Panc1 (cell line): ENCODE results near the gene ARL9. TPM values are rescaled to one million over a fixed set of nuclear protein-coding genes. Genes with fewer than 3 reads are reported as not detected.

Experiments used
- ATAC-seq: fragments of 200-7000 bp; cut with Tn5 transposase; 2 replicates; pipeline ENCODE4 v1.9.1; 2020; ENCODE audit warnings: mild to moderate bottlenecking, moderate library complexity
- BruUV-seq: library from RNA; stranded (reverse); fragments of 400-500 nt; replicated peaks from 2 replicates; lab custom pipeline; 2021; lab: Mats Ljungman, UMichigan
- CTCF ChIA-PET: fragments of 300-600 bp; sonication (Branson Sonifier 250); formaldehyde crosslinking; loops from one replicate; lab custom pipeline; 2022; ENCODE audit warnings: antibody characterized with exemption; lab: Charles Lee
- POLR2A ChIA-PET: fragments of 300-600 bp; sonication (Branson Sonifier 250); formaldehyde crosslinking; loops from one replicate; lab custom pipeline; 2022; ENCODE audit warnings: antibody characterized with exemption; lab: Charles Lee
- DNase-seq: peaks from one replicate; pipeline ENCODE4 v3.0.0-alpha.2; 2010; ENCODE audit warnings: low read depth, low spot score
- H3K27ac ChIP-seq: 2 replicates; pipeline ENCODE4 v1.5.1; 2011; ENCODE audit warnings: mild to moderate bottlenecking, low read length, inconsistent platforms
- H3K27me3 ChIP-seq: fragments of 200-500 bp; sonication (Bioruptor generic); 2 replicates; pipeline ENCODE4 v1.6.0; 2014; ENCODE audit warnings: low read length, inconsistent platforms; ENCODE audit not compliant: control insufficient read depth, insufficient read depth
- H3K36me3 ChIP-seq: fragments of 200-500 bp; sonication (Bioruptor generic); 2 replicates; pipeline ENCODE4 v1.5.1; 2014; ENCODE audit warnings: inconsistent platforms, mild to moderate bottlenecking, low read length, moderate library complexity; ENCODE audit not compliant: control insufficient read depth, insufficient read depth
- H3K4me1 ChIP-seq: 2 replicates; pipeline ENCODE4 v1.5.1; 2011; ENCODE audit warnings: inconsistent platforms, mild to moderate bottlenecking, low read length, moderate library complexity; ENCODE audit not compliant: control insufficient read depth, insufficient read depth
- H3K4me3 ChIP-seq, 2 experiments: 2 replicates each; pipeline ENCODE4 v1.5.1; 2011 to 2012; ENCODE audit warnings: low read depth in 2 of 2, low read length in 2 of 2, mild to moderate bottlenecking in 2 of 2, inconsistent platforms in 1 of 2, moderate library complexity in 1 of 2
- H3K9me3 ChIP-seq: fragments of 200-500 bp; sonication (Bioruptor generic); 2 replicates; pipeline ENCODE4 v1.5.1; 2014; ENCODE audit warnings: low read depth, mild to moderate bottlenecking, inconsistent platforms, low read length, moderate library complexity; ENCODE audit not compliant: control insufficient read depth, insufficient read depth
- POLR2AphosphoS5 ChIP-seq: IDR thresholded peaks from 2 replicates; pipeline ENCODE4 v1.6.1; 2012; ENCODE audit warnings: mild to moderate bottlenecking, low read depth, low read length, moderate library complexity
- REST ChIP-seq, 2 experiments: IDR thresholded peaks; 2 replicates each; pipeline ENCODE4 v1.6.1; 2011 to 2012; ENCODE audit warnings: low read depth in 2 of 2, control low read depth in 1 of 2, low read length in 1 of 2, mild to moderate bottlenecking in 1 of 2, moderate library complexity in 1 of 2; ENCODE audit not compliant: insufficient read depth in 1 of 2
- SIN3A ChIP-seq: IDR thresholded peaks from 2 replicates; pipeline ENCODE4 v1.6.1; 2012; ENCODE audit warnings: low read depth, mild to moderate bottlenecking, low read length, moderate library complexity, borderline replicate concordance; ENCODE audit not compliant: insufficient read depth
- TCF7L2 ChIP-seq: IDR thresholded peaks from 2 replicates; pipeline ENCODE4 v1.6.1; 2011; ENCODE audit warnings: mild to moderate bottlenecking, low read depth, low read length, inconsistent platforms
- in situ Hi-C: cut with HindIII; loops from 2 replicates; pipeline ENCODE4 v1.10.0; 2016; ENCODE audit warnings: low sequenced_read_pairs, low pct_unique_long_range_greater_than_20kb
- intact Hi-C: fragments of 100-400 bp; cut with micrococcal nuclease; formaldehyde crosslinking; loops from one replicate; pipeline ENCODE4 v1.10.0; 2022; ENCODE audit not compliant: unreplicated experiment
- total RNA-seq: library from RNA; stranded (reverse); gene quantifications from one replicate; pipeline ENCODE4 v1.2.1, GENCODE V29; 2021; ENCODE audit not compliant: unreplicated experiment
- TF ChIP-seq, protein P1 (sequence below): fragments of 450-650 bp; IDR thresholded peaks from 2 replicates; pipeline ENCODE4 v1.5.1; 2017; ENCODE audit warnings: mild to moderate bottlenecking

ARL9 gene
- total RNA-seq, 1 experiment from 2014 or later = 0.41 TPM

DNA sequence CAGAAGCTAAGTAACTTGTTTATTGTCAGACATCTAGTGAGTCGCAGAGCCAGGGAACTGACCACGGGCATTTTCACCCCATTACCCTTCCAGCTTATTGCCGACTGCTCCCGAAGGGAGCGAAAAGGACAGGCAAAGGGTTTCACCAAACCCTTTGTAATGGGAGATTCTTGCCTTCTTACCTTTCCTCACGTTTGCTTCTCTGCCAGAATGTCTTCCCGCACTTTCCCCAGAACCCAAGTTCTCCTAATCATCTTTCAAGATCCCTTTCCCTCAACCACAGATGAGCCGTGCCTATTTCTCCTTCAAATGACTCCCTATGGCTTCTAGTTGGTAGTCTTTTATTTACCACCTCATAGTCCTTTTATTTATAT, 38.7 kb upstream of the ARL9 start:
- no TSS peak for BruUV-seq
- Histone ChIP-seq H3K36me3 (peaks cover 27% of the 10 kb centered on the region), H3K27me3 (no peaks in the 10 kb centered on the region), H3K4me3 (peak overlapping the region; percentile 98 to 100), H3K27ac (peak overlapping the region; percentile 98), H3K9me3 (no peaks in the 10 kb centered on the region), H3K4me1 (peaks cover 15% of the 10 kb centered on the region; the same call in 1 of the 2 replicates)
- ChIA-PET POLR2A (interaction anchor here (0.5 to 0.6 kb wide), 2 partner anchors 15 to 31 kb away, joined by 4 to 9 read pairs; partner anchors contain the start of gene PAICS), CTCF (no interaction called here)
- DNase-seq = no peak
- in situ Hi-C loops (no loop called here), intact Hi-C loops (no loop called here)
- ATAC-seq = no peak
- TF ChIP-seq SIN3A = no peak
- TF ChIP-seq, protein P1, sequence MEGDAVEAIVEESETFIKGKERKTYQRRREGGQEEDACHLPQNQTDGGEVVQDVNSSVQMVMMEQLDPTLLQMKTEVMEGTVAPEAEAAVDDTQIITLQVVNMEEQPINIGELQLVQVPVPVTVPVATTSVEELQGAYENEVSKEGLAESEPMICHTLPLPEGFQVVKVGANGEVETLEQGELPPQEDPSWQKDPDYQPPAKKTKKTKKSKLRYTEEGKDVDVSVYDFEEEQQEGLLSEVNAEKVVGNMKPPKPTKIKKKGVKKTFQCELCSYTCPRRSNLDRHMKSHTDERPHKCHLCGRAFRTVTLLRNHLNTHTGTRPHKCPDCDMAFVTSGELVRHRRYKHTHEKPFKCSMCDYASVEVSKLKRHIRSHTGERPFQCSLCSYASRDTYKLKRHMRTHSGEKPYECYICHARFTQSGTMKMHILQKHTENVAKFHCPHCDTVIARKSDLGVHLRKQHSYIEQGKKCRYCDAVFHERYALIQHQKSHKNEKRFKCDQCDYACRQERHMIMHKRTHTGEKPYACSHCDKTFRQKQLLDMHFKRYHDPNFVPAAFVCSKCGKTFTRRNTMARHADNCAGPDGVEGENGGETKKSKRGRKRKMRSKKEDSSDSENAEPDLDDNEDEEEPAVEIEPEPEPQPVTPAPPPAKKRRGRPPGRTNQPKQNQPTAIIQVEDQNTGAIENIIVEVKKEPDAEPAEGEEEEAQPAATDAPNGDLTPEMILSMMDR = no peak

DNA sequence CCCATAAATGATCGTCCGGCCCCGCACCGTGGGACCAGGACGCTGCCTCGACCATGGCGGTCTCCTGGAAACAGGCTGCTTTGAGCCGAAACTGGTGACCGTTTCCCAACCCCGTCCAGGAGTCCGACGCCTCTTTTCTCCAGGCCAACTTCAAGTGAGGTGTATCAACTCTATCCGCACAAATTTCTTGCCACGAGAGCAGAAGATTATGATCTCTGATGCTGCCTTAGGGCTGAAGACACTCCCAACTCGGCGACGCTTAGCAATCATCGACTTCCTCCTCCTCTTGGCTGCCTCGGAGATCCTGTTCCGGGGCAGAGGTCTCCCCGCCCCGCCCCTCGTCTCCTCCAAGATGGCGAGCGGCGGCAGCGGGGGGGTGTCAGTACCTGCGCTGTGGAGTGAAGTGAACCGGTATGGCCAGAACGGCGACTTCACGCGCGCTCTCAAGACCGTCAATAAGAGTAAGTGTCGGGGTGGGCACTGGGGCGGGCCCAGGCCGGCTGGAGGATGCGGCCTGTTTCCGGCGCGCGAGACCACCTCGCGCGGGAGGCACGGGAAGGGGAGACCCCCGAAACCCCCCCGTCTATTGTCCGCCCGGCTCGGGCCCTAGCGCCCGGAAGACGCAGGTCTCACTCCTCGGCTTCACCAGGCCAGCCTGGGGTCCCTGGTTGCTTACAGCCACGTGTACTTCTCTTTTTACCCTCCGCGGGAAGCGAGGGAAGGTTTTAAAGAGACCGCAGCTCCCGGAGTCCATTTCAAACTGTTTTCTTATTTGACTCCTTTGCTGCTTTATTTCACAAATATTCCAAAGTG, 38.1 kb upstream of the ARL9 start, which contains the start of gene SRP72:
Gene SRP72, plus strand, starts transcription at position 334 of the 813 bp plus-strand sequence. Its CDS starts 19 bp downstream, at position 353.
- DNase-seq (peak; percentile 15), ATAC-seq (peak; percentile 94)
- in situ Hi-C loops (no loop called here), intact Hi-C loops (no loop called here)
- peak within 1 kb of the TSS; percentile 98 for H3K27ac ChIP-seq
- no peaks in the 10 kb centered on the region for H3K9me3 ChIP-seq
- ChIA-PET CTCF (no interaction called here), POLR2A (interaction anchor here (0.5 kb wide), 1 partner anchor 14 kb away, joined by 4 read pairs; no protein-coding TSS in a partner anchor)
- peak within 1 kb of the TSS; percentile 98 to 100 for H3K4me3 ChIP-seq
- no peak for TF ChIP-seq TCF7L2
- TF ChIP-seq POLR2AphosphoS5 = peak; percentile 86
- TF ChIP-seq, protein P1 = no peak
- TF ChIP-seq REST (IDR thresholded peaks at IDR 0.05; ENCODE audit: insufficient read depth in 1 of 2, low read depth in 2 of 2, low read length in 1 of 2) = no peak
- TF ChIP-seq SIN3A = no peak
- no peaks in the 10 kb centered on the region for H3K27me3 ChIP-seq
- no TSS peak for BruUV-seq
- peaks cover 27% of the 10 kb centered on the region for H3K36me3 ChIP-seq
- H3K4me1 ChIP-seq = peaks cover 15% of the 10 kb centered on the region; the same call in 1 of the 2 replicates
